DND-41 (cell line): ENCODE measurements around the gene STK25.

ENCODE experiments used
- CTCF ChIP-seq: IDR thresholded peaks from 2 replicates; pipeline ENCODE4 v1.5.1; 2012; ENCODE audit warnings: borderline replicate concordance, low read length, moderate library complexity, mild to moderate bottlenecking; ENCODE audit not compliant: poor library complexity, severe bottlenecking; ENCODE audit errors: extremely low read depth
- EZH2 ChIP-seq: IDR thresholded peaks from 3 replicates; pipeline ENCODE4 v1.6.1; 2012; ENCODE audit warnings: borderline replicate concordance, low read depth, mild to moderate bottlenecking, moderate library complexity, low read length, inconsistent platforms; ENCODE audit not compliant: severe bottlenecking

GRCh38 chr2:241550616-241551580 is 42.5 kb upstream of the STK25 start:
- TF ChIP-seq CTCF (no peak), EZH2 (no peak)
